Upper lobe of left lung (tissue), 6 donors: ENCODE results near the gene LTB. TPM values are rescaled to one million over a fixed set of nuclear protein-coding genes. Genes with fewer than 3 reads are reported as not detected.

Source experiments
- ATAC-seq, 2 donors: fragments of 200-7000 bp; cut with Tn5 transposase; one replicate each; pipeline ENCODE4 v1.9.1; 2022; ENCODE audit warnings: mild to moderate bottlenecking in 2 of 2, moderate library complexity in 2 of 2; ENCODE audit not compliant: low FRiP score in 2 of 2
- DNase-seq, 2 donors: peaks; one replicate each; pipeline ENCODE4 v3.0.0-alpha.2; 2019 to 2020
- H3K27ac ChIP-seq, 4 donors: fragments of 200-600 bp; sonication (generic); one replicate each; pipeline ENCODE4 v1.5.1; 2016 to 2019
- H3K27me3 ChIP-seq, 4 donors: fragments of 200-600 bp; sonication (generic); one replicate each; pipeline ENCODE4 v1.5.1; 2017 to 2019
- H3K36me3 ChIP-seq, 4 donors: fragments of 200-600 bp; sonication (generic); one replicate each; pipeline ENCODE4 v1.5.1; 2016 to 2019
- H3K4me1 ChIP-seq, 4 donors: fragments of 200-600 bp; sonication (generic); one replicate each; pipeline ENCODE4 v1.5.1; 2018 to 2019
- H3K4me3 ChIP-seq, 4 donors: fragments of 200-600 bp; sonication (generic); one replicate each; pipeline ENCODE4 v1.5.1; 2017 to 2019; ENCODE audit warnings: mild to moderate bottlenecking in 2 of 4, moderate library complexity in 1 of 4
- H3K9me3 ChIP-seq, 4 donors: fragments of 200-600 bp; sonication (generic); one replicate each; pipeline ENCODE4 v1.5.1; 2018 to 2019
- CTCF ChIP-seq, 6 experiments: fragments of 450-650 bp in 4 of 6; fragments of 200-600 bp in 2 of 6; sonication (generic) in 2 of 6; IDR thresholded peaks; one replicate each; pipeline ENCODE4 v1.5.1; 2016 to 2019; ENCODE audit warnings: antibody characterized with exemption in 6 of 6
- EP300 ChIP-seq, 4 donors: sonication (generic); formaldehyde crosslinking; IDR thresholded peaks; one replicate each; pipeline ENCODE4 v1.5.1; 2017; ENCODE audit warnings: antibody characterized with exemption in 4 of 4, control low read depth in 2 of 4
- POLR2A ChIP-seq, 4 donors: fragments of 450-650 bp; IDR thresholded peaks; one replicate each; pipeline ENCODE4 v1.5.1; 2016 to 2017; ENCODE audit warnings: antibody characterized with exemption in 4 of 4, mild to moderate bottlenecking in 2 of 4
- POLR2AphosphoS5 ChIP-seq, 2 donors: sonication (generic); formaldehyde crosslinking; IDR thresholded peaks; one replicate each; pipeline ENCODE4 v1.5.1; 2017; ENCODE audit warnings: antibody characterized with exemption in 2 of 2
- WGBS, 2 donors: methylation state at CpG; one replicate each; pipeline ENCODE4 v1.1.5; 2017 to 2018; 5-methylcytosine and 5-hydroxymethylcytosine counted together
- total RNA-seq, 6 donors: library from RNA; depleted of rRNA in 4 of 6; stranded (reverse); fragments of >200 nt in 4 of 6; gene quantifications; one replicate each; pipeline versions ENCODE4 v1.1.0 to v1.2.1, GENCODE V29; 2016 to 2021
- donor health status: DM: no; HTN: no; CAD: no; lungs with moderate emphysema.
- donor health status: DM: no; HTN: yes; CAD: no; lungs with severe emphysema.

LTB gene
- total RNA-seq, 6 donors from 2014 or later: 1.3 to 18.7 (median 8.2) TPM; not detected in 3

GRCh38 chr6:31580438-31580740 lies 1.8 kb downstream of the LTB start:
- TF ChIP-seq POLR2AphosphoS5 (IDR thresholded peaks at IDR 0.05) (no peak), POLR2A (IDR thresholded peaks at IDR 0.05) (no peak), CTCF (IDR thresholded peaks at IDR 0.05) (no peak), EP300 (IDR thresholded peaks at IDR 0.05) (no peak)
- Histone ChIP-seq H3K27me3 (no peaks in the 10 kb centered on the region), H3K4me1 (peaks cover 17 to 26% (median 21%) of the 10 kb centered on the region in 4 donors), H3K9me3 (no peaks in the 10 kb centered on the region), H3K27ac (peak overlapping the region; percentile 77 to 96 (median 90)), H3K4me3 (peak overlapping the region in 3 of 4 donors; percentile 71 to 87 (median 77)), H3K36me3 (no peaks in the 10 kb centered on the region)
- 31 to 40% methylated on average over 11 of the region's 11 CpGs for WGBS, 2 donors
- DNase-seq (no peak), ATAC-seq (no peak)

DNA sequence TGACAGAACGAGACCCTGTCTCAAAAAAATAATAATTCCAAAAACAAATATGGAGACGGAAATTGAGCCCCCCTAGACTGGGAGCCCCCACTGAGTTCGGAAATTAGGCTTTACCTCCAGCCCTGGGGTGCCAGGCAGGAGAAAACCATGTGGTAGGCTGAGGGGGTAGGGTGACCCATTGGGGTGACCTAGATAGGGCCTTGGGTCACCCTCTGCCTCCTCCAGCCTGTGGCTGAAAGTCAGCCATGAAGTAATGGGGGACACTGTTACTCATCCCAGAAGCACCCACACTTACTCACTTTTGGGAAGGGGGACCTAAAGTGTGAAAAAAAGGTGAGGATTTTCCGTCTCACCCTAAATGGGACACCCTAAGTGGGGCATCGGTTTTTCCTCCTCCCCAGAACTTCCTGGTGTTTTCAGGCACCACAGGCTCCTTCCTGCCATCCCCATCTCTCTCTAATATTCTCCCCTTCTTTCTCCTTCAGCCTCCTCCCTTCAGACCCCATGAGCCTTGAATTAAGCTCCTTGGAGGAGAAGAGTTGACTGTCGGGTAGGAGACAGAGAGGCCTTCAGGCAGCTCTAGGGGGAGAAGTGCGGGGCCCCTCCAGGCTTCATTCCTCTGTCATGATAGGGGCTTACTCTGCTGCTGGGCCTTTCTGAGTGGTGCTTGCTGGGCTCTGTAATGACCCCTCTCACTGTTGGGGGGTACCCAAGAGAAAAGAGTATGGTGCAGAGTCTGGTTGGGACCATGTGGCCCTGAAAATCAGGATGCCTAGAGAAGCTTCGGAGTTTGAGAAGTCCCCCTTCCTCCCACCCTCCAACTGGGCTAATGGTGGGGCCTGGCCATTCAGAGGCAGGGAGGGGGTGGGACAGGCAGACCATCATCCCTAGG lies 2.4 kb downstream of the LTB start:
- WGBS, 2 donors: 81 to 85% methylated on average over 7 to 8 of the region's 8 CpGs
- Histone ChIP-seq H3K4me3 (peak overlapping the region in 2 of 4 donors; percentile 77 to 87), H3K27me3 (no peaks in the 10 kb centered on the region), H3K27ac (peak overlapping the region in 2 of 4 donors; percentile 91 to 96), H3K36me3 (no peaks in the 10 kb centered on the region), H3K4me1 (peaks cover 15 to 20% (median 18%) of the 10 kb centered on the region in 4 donors), H3K9me3 (no peaks in the 10 kb centered on the region)
- no peak for ATAC-seq
- no peak for DNase-seq
- TF ChIP-seq EP300 (IDR thresholded peaks at IDR 0.05) (no peak), POLR2AphosphoS5 (IDR thresholded peaks at IDR 0.05) (no peak), POLR2A (IDR thresholded peaks at IDR 0.05) (no peak), CTCF (IDR thresholded peaks at IDR 0.05) (no peak)

GRCh38 chr6:31579119-31579505 lies 3.1 kb downstream of the LTB start:
- 78 to 82% methylated on average over 3 of the region's 3 CpGs for WGBS, 2 donors
- peaks cover 15 to 20% (median 17%) of the 10 kb centered on the region in 4 donors for H3K4me1 ChIP-seq
- ATAC-seq (no peak), DNase-seq (no peak)
- TF ChIP-seq POLR2A (IDR thresholded peaks at IDR 0.05) (no peak), EP300 (IDR thresholded peaks at IDR 0.05) (no peak), CTCF (IDR thresholded peaks at IDR 0.05) (no peak), POLR2AphosphoS5 (IDR thresholded peaks at IDR 0.05) (no peak)
- H3K36me3 ChIP-seq: no peaks in the 10 kb centered on the region
- H3K27ac ChIP-seq: no peak overlapping the region
- H3K4me3 ChIP-seq: no peak overlapping the region
- H3K27me3 ChIP-seq: no peaks in the 10 kb centered on the region
- no peaks in the 10 kb centered on the region for H3K9me3 ChIP-seq

DNA sequence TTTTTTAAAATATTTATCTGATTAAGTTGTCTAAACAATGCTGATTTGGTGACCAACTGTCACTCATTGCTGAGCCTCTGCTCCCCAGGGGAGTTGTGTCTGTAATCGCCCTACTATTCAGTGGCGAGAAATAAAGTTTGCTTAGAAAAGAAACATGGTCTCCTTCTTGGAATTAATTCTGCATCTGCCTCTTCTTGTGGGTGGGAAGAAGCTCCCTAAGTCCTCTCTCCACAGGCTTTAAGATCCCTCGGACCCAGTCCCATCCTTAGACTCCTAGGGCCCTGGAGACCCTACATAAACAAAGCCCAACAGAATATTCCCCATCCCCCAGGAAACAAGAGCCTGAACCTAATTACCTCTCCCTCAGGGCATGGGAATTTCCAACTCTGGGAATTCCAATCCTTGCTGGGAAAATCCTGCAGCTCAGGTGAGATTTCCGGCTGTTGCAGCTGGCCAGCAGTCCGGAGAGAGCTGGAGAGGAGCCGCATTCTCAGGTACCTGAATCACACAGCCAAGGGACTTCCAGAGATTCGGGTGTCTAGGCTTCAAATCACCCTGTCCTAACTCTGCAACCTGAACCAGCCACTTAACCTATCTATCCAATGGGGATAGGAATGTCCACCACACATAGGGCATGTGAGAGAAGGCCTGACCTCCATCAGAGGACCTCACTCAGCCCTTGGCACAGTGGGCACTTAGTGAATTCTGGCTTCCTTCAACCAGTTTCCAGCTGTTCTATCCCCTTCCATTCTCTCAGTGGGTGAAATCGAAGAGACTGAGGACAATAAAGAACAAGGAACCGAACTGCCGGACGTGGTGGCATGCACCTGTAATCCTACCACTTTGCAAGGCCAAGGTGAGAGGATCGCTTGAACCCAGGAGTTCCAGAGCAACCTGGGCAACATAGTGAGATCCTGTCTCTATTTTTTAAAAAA lies 3.8 kb downstream of the LTB start:
- Histone ChIP-seq H3K36me3 (no peaks in the 10 kb centered on the region), H3K4me1 (peaks cover 15 to 20% (median 17%) of the 10 kb centered on the region in 4 donors), H3K27ac (no peak overlapping the region), H3K9me3 (no peaks in the 10 kb centered on the region), H3K4me3 (no peak overlapping the region), H3K27me3 (no peaks in the 10 kb centered on the region)
- TF ChIP-seq EP300 (IDR thresholded peaks at IDR 0.05) (no peak), CTCF (IDR thresholded peaks at IDR 0.05) (no peak), POLR2AphosphoS5 (IDR thresholded peaks at IDR 0.05) (no peak), POLR2A (IDR thresholded peaks at IDR 0.05) (no peak)
- WGBS, 2 donors: 85 to 90% methylated on average over 8 to 12 of the region's 12 CpGs
- DNase-seq (no peak), ATAC-seq (no peak)
